Liver (tissue), 9 donors: ENCODE measurements around the gene PRPH. TPM values are rescaled to one million over a fixed set of nuclear protein-coding genes. Genes with fewer than 3 reads are reported as not detected.
A peak's percentile ranks its signal among the peaks of the same experiment; 100 is the strongest.

Experiments used
- DNase-seq: peaks from one replicate; pipeline ENCODE4 v3.0.0-alpha.2; 2017; ENCODE audit warnings: low spot score
- H3K27ac ChIP-seq, 2 donors: one replicate each; pipeline ENCODE4 v1.7.0; 2013; ENCODE audit warnings: inconsistent platforms in 2 of 2, low read length in 2 of 2, control low read depth in 1 of 2, low read depth in 1 of 2, mild to moderate bottlenecking in 1 of 2
- H3K27me3 ChIP-seq, 4 donors: one replicate each; pipeline versions ENCODE4 v1.6.1 to v1.7.0; 2013; ENCODE audit warnings: low read length in 3 of 4, inconsistent platforms in 1 of 4, mild to moderate bottlenecking in 1 of 4, moderate library complexity in 1 of 4; ENCODE audit not compliant: control insufficient read depth in 4 of 4, insufficient read depth in 4 of 4
- H3K36me3 ChIP-seq, 4 donors: one replicate each; pipeline versions ENCODE4 v1.6.1 to v1.7.0; 2013; ENCODE audit warnings: low read length in 3 of 4, mild to moderate bottlenecking in 3 of 4, low read depth in 1 of 4, moderate library complexity in 1 of 4; ENCODE audit not compliant: control insufficient read depth in 4 of 4, insufficient read depth in 3 of 4
- H3K4me1 ChIP-seq, 4 donors: one replicate each; pipeline versions ENCODE4 v1.6.1 to v1.7.0; 2013; ENCODE audit warnings: low read length in 3 of 4, mild to moderate bottlenecking in 3 of 4, moderate library complexity in 1 of 4; ENCODE audit not compliant: control insufficient read depth in 4 of 4, insufficient read depth in 4 of 4
- H3K4me3 ChIP-seq, 3 donors: one replicate each; pipeline versions ENCODE4 v1.6.1 to v1.7.0; 2013; ENCODE audit warnings: low read length in 3 of 3, control low read depth in 1 of 3, low read depth in 1 of 3, mild to moderate bottlenecking in 1 of 3
- H3K9ac ChIP-seq, 2 donors: one replicate each; pipeline ENCODE4 v1.7.0; 2013; ENCODE audit warnings: low read length in 2 of 2, mild to moderate bottlenecking in 2 of 2, moderate library complexity in 2 of 2, control low read depth in 1 of 2, low read depth in 1 of 2
- H3K9me3 ChIP-seq, 4 donors: one replicate each; pipeline versions ENCODE4 v1.6.1 to v1.7.0; 2013; ENCODE audit warnings: low read length in 3 of 4; ENCODE audit not compliant: control insufficient read depth in 4 of 4
- ATF3 ChIP-seq: IDR thresholded peaks from 2 replicates; pipeline ENCODE4 v1.6.1; 2016; ENCODE audit warnings: antibody characterized with exemption
- CTCF ChIP-seq: fragments of 150-350 bp; IDR thresholded peaks from 2 replicates; pipeline ENCODE4 v1.5.1; 2017; ENCODE audit warnings: improper control_type of control experiment, low read depth, low read length; ENCODE audit not compliant: missing input control
- EGR1 ChIP-seq, 2 donors: IDR thresholded peaks; 2 replicates each; pipeline ENCODE4 v1.6.1; 2016 to 2018; ENCODE audit warnings: antibody characterized with exemption in 2 of 2, low read depth in 2 of 2
- FOXA1 ChIP-seq: IDR thresholded peaks from 2 replicates; pipeline ENCODE4 v1.6.1; 2016; ENCODE audit warnings: antibody characterized with exemption
- FOXA2 ChIP-seq: IDR thresholded peaks from 2 replicates; pipeline ENCODE4 v1.6.1; 2016; ENCODE audit warnings: antibody characterized with exemption
- GABPA ChIP-seq, 2 donors: IDR thresholded peaks in 1 of 2; conservative IDR thresholded peaks in 1 of 2; 2 replicates each; pipeline ENCODE4 v1.6.1; 2016; ENCODE audit warnings: antibody characterized with exemption in 2 of 2, mild to moderate bottlenecking in 1 of 2, moderate library complexity in 1 of 2
- HNF4A ChIP-seq, 2 donors: conservative IDR thresholded peaks; 2 replicates each; pipeline ENCODE4 v1.6.1; 2016; ENCODE audit warnings: antibody characterized with exemption in 2 of 2, mild to moderate bottlenecking in 2 of 2
- HNF4G ChIP-seq: IDR thresholded peaks from 2 replicates; pipeline ENCODE4 v1.6.1; 2016; ENCODE audit warnings: antibody characterized with exemption
- JUND ChIP-seq, 2 donors: IDR thresholded peaks; 2 replicates each; pipeline ENCODE4 v1.6.1; 2016; ENCODE audit warnings: antibody characterized with exemption in 2 of 2
- NR2F2 ChIP-seq: IDR thresholded peaks from 2 replicates; pipeline ENCODE4 v1.6.1; 2016; ENCODE audit warnings: antibody characterized with exemption
- RAD21 ChIP-seq, 2 donors: IDR thresholded peaks; 2 replicates each; pipeline ENCODE4 v1.6.1; 2016; ENCODE audit warnings: antibody characterized with exemption in 2 of 2, mild to moderate bottlenecking in 2 of 2
- SP1 ChIP-seq: IDR thresholded peaks from 2 replicates; pipeline ENCODE4 v1.6.1; 2018; ENCODE audit warnings: antibody characterized with exemption, mild to moderate bottlenecking
- TAF1 ChIP-seq: conservative IDR thresholded peaks from 2 replicates; pipeline ENCODE4 v1.6.1; 2016; ENCODE audit warnings: antibody characterized with exemption, mild to moderate bottlenecking
- YY1 ChIP-seq: IDR thresholded peaks from 2 replicates; pipeline ENCODE4 v1.6.1; 2016; ENCODE audit warnings: antibody characterized with exemption, mild to moderate bottlenecking
- WGBS: extraction: QIAGEN DNeasy Blood & Tissue Kit; methylation state at CpG from one replicate; pipeline ENCODE4 v1.1.7; 2013; 5-methylcytosine and 5-hydroxymethylcytosine counted together
- polyA plus RNA-seq, 2 donors: library from polyadenylated mRNA; stranded (reverse) in 1 of 2; unstranded in 1 of 2; fragments of 200-250 nt in 1 of 2; fragments of >200 nt in 1 of 2; fragmentation: Nextera tagmentation in 1 of 2; extraction: Ambion mirVana in 1 of 2; gene quantifications; one replicate each; pipeline versions ENCODE4 v1.2.1 to v1.2.3, GENCODE V29; 2013 to 2015
- total RNA-seq, 2 donors: library from RNA; depleted of rRNA; stranded (reverse); fragments of >200 nt; gene quantifications; one replicate each; pipeline ENCODE4 v1.2.3, GENCODE V29; 2014
- TF ChIP-seq, protein P1 (sequence below): IDR thresholded peaks from 2 replicates; pipeline ENCODE4 v1.6.1; 2016; ENCODE audit warnings: antibody characterized with exemption
- TF ChIP-seq, protein P2 (sequence below): IDR thresholded peaks from 2 replicates; pipeline ENCODE4 v1.6.1; 2016; ENCODE audit warnings: antibody characterized with exemption
- donor health status: healthy.
- donor health status: healthy.
- donor health status: healthy.
- donor health status: healthy.
- donor health status: healthy.

Gene PRPH
- total and polyA plus RNA-seq, 4 donors = 0.05 TPM; not detected in 3

- Histone ChIP-seq H3K4me3 (no peak overlapping the region), H3K27me3 (peaks cover 0 to 13% (median 4%) of the 10 kb centered on the region in 4 donors), H3K9ac (no peak overlapping the region), H3K36me3 (no peaks in the 10 kb centered on the region), H3K27ac (no peak overlapping the region), H3K4me1 (peaks cover 0 to 14% (median 9%) of the 10 kb centered on the region in 4 donors), H3K9me3 (no peaks in the 10 kb centered on the region)
- TF ChIP-seq HNF4G (no peak), NR2F2 (no peak), JUND (IDR thresholded peaks at IDR 0.05) (no peak), RAD21 (IDR thresholded peaks at IDR 0.05) (no peak)
- TF ChIP-seq, protein P1, sequence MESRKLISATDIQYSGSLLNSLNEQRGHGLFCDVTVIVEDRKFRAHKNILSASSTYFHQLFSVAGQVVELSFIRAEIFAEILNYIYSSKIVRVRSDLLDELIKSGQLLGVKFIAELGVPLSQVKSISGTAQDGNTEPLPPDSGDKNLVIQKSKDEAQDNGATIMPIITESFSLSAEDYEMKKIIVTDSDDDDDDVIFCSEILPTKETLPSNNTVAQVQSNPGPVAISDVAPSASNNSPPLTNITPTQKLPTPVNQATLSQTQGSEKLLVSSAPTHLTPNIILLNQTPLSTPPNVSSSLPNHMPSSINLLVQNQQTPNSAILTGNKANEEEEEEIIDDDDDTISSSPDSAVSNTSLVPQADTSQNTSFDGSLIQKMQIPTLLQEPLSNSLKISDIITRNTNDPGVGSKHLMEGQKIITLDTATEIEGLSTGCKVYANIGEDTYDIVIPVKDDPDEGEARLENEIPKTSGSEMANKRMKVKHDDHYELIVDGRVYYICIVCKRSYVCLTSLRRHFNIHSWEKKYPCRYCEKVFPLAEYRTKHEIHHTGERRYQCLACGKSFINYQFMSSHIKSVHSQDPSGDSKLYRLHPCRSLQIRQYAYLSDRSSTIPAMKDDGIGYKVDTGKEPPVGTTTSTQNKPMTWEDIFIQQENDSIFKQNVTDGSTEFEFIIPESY = no peak
- no peak for DNase-seq
- 71% methylated on average over 16 of the region's 16 CpGs for WGBS
These were observed 40.4 kb downstream of the PRPH start for GRCh38 chr12:49335118-49335954.

GRCh38 chr12:49335955-49336644, 41.2 kb downstream of the PRPH start:
- no peak overlapping the region for H3K4me3 ChIP-seq
- H3K9ac ChIP-seq = no peak overlapping the region
- no peaks in the 10 kb centered on the region for H3K9me3 ChIP-seq
- WGBS = 15% methylated on average over 72 of the region's 72 CpGs
- no peak overlapping the region for H3K27ac ChIP-seq
- H3K36me3 ChIP-seq = no peaks in the 10 kb centered on the region
- TF ChIP-seq HNF4G = no peak
- no peak for TF ChIP-seq FOXA1
- TF ChIP-seq GABPA (IDR thresholded peaks at IDR 0.05 in 1 of 2, conservative IDR thresholded peaks at IDR 0.05 in 1 of 2) = no peak
- TF ChIP-seq SP1 = no peak
- no peak for TF ChIP-seq JUND (IDR thresholded peaks at IDR 0.05)
- peaks cover 0 to 13% (median 4%) of the 10 kb centered on the region in 4 donors for H3K27me3 ChIP-seq
- no peak for DNase-seq
- H3K4me1 ChIP-seq = peaks cover 0 to 14% (median 9%) of the 10 kb centered on the region in 4 donors

DNA sequence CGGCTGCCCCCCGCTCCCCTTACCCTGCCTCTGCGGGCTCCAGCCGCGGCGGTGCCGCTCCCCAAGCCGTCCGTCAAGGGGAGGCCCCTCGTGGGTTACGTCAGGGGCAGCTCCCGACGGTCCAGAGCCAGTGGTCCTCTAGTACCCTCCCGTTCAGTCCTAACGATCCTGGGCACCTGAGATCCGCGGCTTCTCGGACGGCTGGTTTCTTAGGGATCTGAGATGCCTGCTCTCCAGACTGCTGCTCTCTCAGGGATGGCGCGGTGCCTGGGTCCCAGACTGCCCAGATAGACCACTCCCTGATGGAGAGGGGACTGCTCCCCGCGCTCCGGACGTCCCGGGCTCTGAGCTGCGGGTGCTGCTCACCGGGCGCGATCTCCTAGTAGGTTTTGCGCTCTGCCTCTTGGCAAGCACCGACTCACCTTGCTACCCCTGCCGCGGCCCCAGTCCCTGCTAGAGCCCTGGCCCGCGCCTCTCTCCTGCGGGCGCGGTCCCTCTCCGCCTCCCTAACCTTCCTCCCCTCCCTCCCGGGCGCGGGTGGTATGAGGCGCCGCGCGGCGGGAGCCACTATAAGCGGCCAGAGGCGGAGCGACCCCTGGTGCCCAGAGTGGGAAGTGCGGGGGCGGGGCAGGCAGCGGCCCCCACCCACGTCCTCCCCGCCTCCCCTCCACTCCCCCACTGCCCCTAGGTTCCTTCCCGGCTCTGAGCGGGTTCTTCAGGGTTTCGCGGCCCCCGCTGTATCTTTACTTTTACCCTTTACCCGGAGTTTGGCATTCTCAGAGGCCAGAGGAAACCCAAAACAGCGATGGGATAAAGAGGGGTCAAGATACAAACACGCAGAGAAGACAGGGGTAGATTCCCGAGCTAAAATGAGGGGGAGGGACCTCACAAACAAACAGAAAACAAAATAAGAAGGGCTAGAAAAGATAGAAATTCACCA, 42.0 kb downstream of the PRPH start, which contains the start of gene C1QL4:
Gene C1QL4 (minus strand): TSS at position 544 of the 940 bp plus-strand sequence. CDS start 711 bp downstream, outside the sequence.
- Histone ChIP-seq H3K36me3 (no peaks in the 10 kb centered on the region), H3K4me3 (peak within 1 kb of the TSS in 2 of 3 donors; percentile 28 to 37), H3K4me1 (peaks cover 0 to 12% (median 8%) of the 10 kb centered on the region in 4 donors), H3K9ac (no peak within 1 kb of the TSS), H3K27me3 (peaks cover 0 to 13% (median 4%) of the 10 kb centered on the region in 4 donors), H3K9me3 (no peaks in the 10 kb centered on the region), H3K27ac (no peak within 1 kb of the TSS)
- DNase-seq = peak; percentile 90
- 5% methylated on average over 65 of the region's 65 CpGs for WGBS
- TF ChIP-seq GABPA (IDR thresholded peaks at IDR 0.05 in 1 of 2, conservative IDR thresholded peaks at IDR 0.05 in 1 of 2) = no peak
- no peak for TF ChIP-seq HNF4A (conservative IDR thresholded peaks at IDR 0.05)
- TF ChIP-seq CTCF = peak; percentile 80
- TF ChIP-seq EGR1 (IDR thresholded peaks at IDR 0.05; ENCODE audit: low read depth in 2 of 2) = peak in 1 of 2 donors; percentile 47
- no peak for TF ChIP-seq SP1
- TF ChIP-seq YY1 = no peak
- TF ChIP-seq RAD21 (IDR thresholded peaks at IDR 0.05) = peak; percentile 33 to 66
- TF ChIP-seq TAF1 = no peak
- TF ChIP-seq ATF3 = no peak
- TF ChIP-seq, protein P2, sequence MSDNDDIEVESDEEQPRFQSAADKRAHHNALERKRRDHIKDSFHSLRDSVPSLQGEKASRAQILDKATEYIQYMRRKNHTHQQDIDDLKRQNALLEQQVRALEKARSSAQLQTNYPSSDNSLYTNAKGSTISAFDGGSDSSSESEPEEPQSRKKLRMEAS = no peak
- no peak for TF ChIP-seq FOXA2
- TF ChIP-seq, protein P1 = no peak
- TF ChIP-seq HNF4G = no peak
- no peak for TF ChIP-seq FOXA1
- no peak for TF ChIP-seq JUND (IDR thresholded peaks at IDR 0.05)
- TF ChIP-seq NR2F2 = no peak
